Smooth muscle cell (in vitro differentiated cells): ENCODE results near the gene DNAAF3. TPM values are rescaled to one million over a fixed set of nuclear protein-coding genes. Genes with fewer than 3 reads are reported as not detected.

Experiments
- DNase-seq: peaks from one replicate; lab custom pipeline; 2025; ENCODE audit not compliant: unreplicated experiment; lab: John Stamatoyannopoulos, UW
- H2AFZ ChIP-seq: fragments of 200-600 bp; sonication (generic); 2 replicates; pipeline ENCODE4 v1.6.0; 2016; ENCODE audit warnings: antibody characterized with exemption, low read depth, mild to moderate bottlenecking
- H3F3A ChIP-seq: fragments of 200-600 bp; sonication (generic); 2 replicates; pipeline ENCODE4 v1.6.0; 2017; ENCODE audit warnings: antibody characterized with exemption, low read depth
- H3K27ac ChIP-seq: fragments of 200-600 bp; sonication (generic); 2 replicates; pipeline ENCODE4 v1.5.1; 2016; ENCODE audit warnings: low read depth, mild to moderate bottlenecking
- H3K27me3 ChIP-seq: fragments of 200-600 bp; sonication (generic); 2 replicates; pipeline ENCODE4 v1.6.1; 2016; ENCODE audit warnings: low read depth, mild to moderate bottlenecking
- H3K36me3 ChIP-seq: fragments of 200-600 bp; sonication (generic); 2 replicates; pipeline ENCODE4 v1.5.1; 2016; ENCODE audit warnings: low read depth
- H3K4me1 ChIP-seq: fragments of 200-600 bp; sonication (generic); 2 replicates; pipeline ENCODE4 v1.5.1; 2016; ENCODE audit warnings: low read depth
- H3K4me2 ChIP-seq: fragments of 200-600 bp; sonication (generic); 2 replicates; pipeline ENCODE4 v1.6.0; 2016; ENCODE audit warnings: mild to moderate bottlenecking
- H3K4me3 ChIP-seq: fragments of 200-600 bp; sonication (generic); 2 replicates; pipeline ENCODE4 v1.5.1; 2016; ENCODE audit warnings: mild to moderate bottlenecking
- H3K79me2 ChIP-seq: fragments of 200-600 bp; sonication (generic); 2 replicates; pipeline ENCODE4 v1.6.0; 2016; ENCODE audit warnings: low read depth, mild to moderate bottlenecking
- H3K9ac ChIP-seq: fragments of 200-600 bp; sonication (generic); 2 replicates; pipeline ENCODE4 v1.6.0; 2016; ENCODE audit warnings: low read depth
- H3K9me3 ChIP-seq: fragments of 200-600 bp; sonication (generic); replicated peaks from 2 replicates; pipeline ENCODE4 v1.5.1; 2016; ENCODE audit warnings: low read depth
- H4K20me1 ChIP-seq: fragments of 200-600 bp; sonication (generic); 2 replicates; pipeline ENCODE4 v1.6.0; 2016; ENCODE audit warnings: low read depth
- CTCF ChIP-seq: fragments of 200-600 bp; sonication (generic); IDR thresholded peaks from 2 replicates; pipeline ENCODE4 v1.5.1; 2017; ENCODE audit warnings: borderline replicate concordance, mild to moderate bottlenecking, antibody characterized with exemption; ENCODE audit not compliant: insufficient read depth, poor library complexity, severe bottlenecking
- WGBS: methylation state at CpG from one replicate; pipeline ENCODE4 v1.1.7; 2016; ENCODE audit warnings: low lambda C conversion rate; 5-methylcytosine and 5-hydroxymethylcytosine counted together
- polyA plus RNA-seq: library from polyadenylated mRNA; unstranded; fragments of >200 nt; fragmentation: Nextera tagmentation; extraction: Ambion mirVana; gene quantifications from 2 replicates; pipeline ENCODE4 v1.2.1, GENCODE V29; 2016
- total RNA-seq: library from RNA; depleted of rRNA; stranded (reverse); fragments of >200 nt; gene quantifications from 2 replicates; pipeline ENCODE4 v1.2.3, GENCODE V29; 2014

Gene DNAAF3
- total and polyA plus RNA-seq, 2 experiments from 2014 or later: 1.3 to 1.4 TPM

- 3% methylated on average over 34 of the region's 44 CpGs for WGBS
- Histone ChIP-seq H3K36me3 (no peaks in the 10 kb centered on the region), H3K27ac (peak overlapping the region; percentile 40), H3K9me3 (no peaks in the 10 kb centered on the region), H3K4me1 (peaks cover 7% of the 10 kb centered on the region), H2AFZ (peak overlapping the region; percentile 87), H3K79me2 (peaks cover 41% of the 10 kb centered on the region), H3F3A (no peaks in the 10 kb centered on the region), H3K4me2 (peak overlapping the region; percentile 88), H3K4me3 (peak overlapping the region; percentile 76), H3K27me3 (no peaks in the 10 kb centered on the region), H4K20me1 (peaks cover 42% of the 10 kb centered on the region), H3K9ac (peak overlapping the region; percentile 75)
- DNase-seq: peak; percentile 83
- no peak for TF ChIP-seq CTCF
Observed at GRCh38 chr19:55117663-55118391, 48.6 kb downstream of the DNAAF3 start.

- Histone ChIP-seq H3K9ac (peak within 1 kb of the TSS; percentile 83), H4K20me1 (peaks cover 49% of the 10 kb centered on the region), H2AFZ (peak within 1 kb of the TSS; percentile 87), H3K27ac (peak within 1 kb of the TSS; percentile 40), H3K36me3 (no peaks in the 10 kb centered on the region), H3K4me2 (peak within 1 kb of the TSS; percentile 95), H3K79me2 (peaks cover 48% of the 10 kb centered on the region), H3K4me3 (peak within 1 kb of the TSS; percentile 76), H3K9me3 (no peaks in the 10 kb centered on the region), H3K4me1 (peaks cover 7% of the 10 kb centered on the region), H3K27me3 (no peaks in the 10 kb centered on the region), H3F3A (no peaks in the 10 kb centered on the region)
- no peak for DNase-seq
- WGBS: 1% methylated on average over 32 of the region's 97 CpGs
- TF ChIP-seq CTCF: no peak
Observed at GRCh38 chr19:55116859-55117662, 49.4 kb downstream of the DNAAF3 start, which contains the start of gene PPP1R12C. PPP1R12C (minus strand) TSS chr19:55117637; CDS start chr19:55117543, 94 bp downstream.

- peak; percentile 13 for DNase-seq
- H3K9me3 ChIP-seq: no peaks in the 10 kb centered on the region
- H3K9ac ChIP-seq: peak overlapping the region; percentile 83
- H3K27ac ChIP-seq: peak overlapping the region; percentile 17
- peak overlapping the region; percentile 76 for H3K4me3 ChIP-seq
- no peaks in the 10 kb centered on the region for H3K27me3 ChIP-seq
- peaks cover 7% of the 10 kb centered on the region for H3K4me1 ChIP-seq
- peaks cover 55% of the 10 kb centered on the region for H4K20me1 ChIP-seq
- TF ChIP-seq CTCF: no peak
- no peaks in the 10 kb centered on the region for H3F3A ChIP-seq
- peaks cover 50% of the 10 kb centered on the region for H3K79me2 ChIP-seq
- H2AFZ ChIP-seq: no peak overlapping the region
- H3K36me3 ChIP-seq: no peaks in the 10 kb centered on the region
- H3K4me2 ChIP-seq: peak overlapping the region; percentile 95
- WGBS: 5% methylated on average over 25 of the region's 25 CpGs
Observed at GRCh38 chr19:55116232-55116858, 50.1 kb downstream of the DNAAF3 start.
